ENCODE results near the gene DBNDD1.

Gene DBNDD1

GRCh38 chr16:90020260-90020837, 1.1 kb upstream of the DBNDD1 start:
- TF ChIP-seq, protein P1, sequence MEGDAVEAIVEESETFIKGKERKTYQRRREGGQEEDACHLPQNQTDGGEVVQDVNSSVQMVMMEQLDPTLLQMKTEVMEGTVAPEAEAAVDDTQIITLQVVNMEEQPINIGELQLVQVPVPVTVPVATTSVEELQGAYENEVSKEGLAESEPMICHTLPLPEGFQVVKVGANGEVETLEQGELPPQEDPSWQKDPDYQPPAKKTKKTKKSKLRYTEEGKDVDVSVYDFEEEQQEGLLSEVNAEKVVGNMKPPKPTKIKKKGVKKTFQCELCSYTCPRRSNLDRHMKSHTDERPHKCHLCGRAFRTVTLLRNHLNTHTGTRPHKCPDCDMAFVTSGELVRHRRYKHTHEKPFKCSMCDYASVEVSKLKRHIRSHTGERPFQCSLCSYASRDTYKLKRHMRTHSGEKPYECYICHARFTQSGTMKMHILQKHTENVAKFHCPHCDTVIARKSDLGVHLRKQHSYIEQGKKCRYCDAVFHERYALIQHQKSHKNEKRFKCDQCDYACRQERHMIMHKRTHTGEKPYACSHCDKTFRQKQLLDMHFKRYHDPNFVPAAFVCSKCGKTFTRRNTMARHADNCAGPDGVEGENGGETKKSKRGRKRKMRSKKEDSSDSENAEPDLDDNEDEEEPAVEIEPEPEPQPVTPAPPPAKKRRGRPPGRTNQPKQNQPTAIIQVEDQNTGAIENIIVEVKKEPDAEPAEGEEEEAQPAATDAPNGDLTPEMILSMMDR (conservative IDR thresholded peaks at IDR 0.05; ENCODE audit: low read depth, low read length): no peak
- DNase-seq (ENCODE audit: low read depth): peak; percentile 26
- H3K4me3 ChIP-seq (ENCODE audit: low read depth, low read length): no peak overlapping the region

DNA sequence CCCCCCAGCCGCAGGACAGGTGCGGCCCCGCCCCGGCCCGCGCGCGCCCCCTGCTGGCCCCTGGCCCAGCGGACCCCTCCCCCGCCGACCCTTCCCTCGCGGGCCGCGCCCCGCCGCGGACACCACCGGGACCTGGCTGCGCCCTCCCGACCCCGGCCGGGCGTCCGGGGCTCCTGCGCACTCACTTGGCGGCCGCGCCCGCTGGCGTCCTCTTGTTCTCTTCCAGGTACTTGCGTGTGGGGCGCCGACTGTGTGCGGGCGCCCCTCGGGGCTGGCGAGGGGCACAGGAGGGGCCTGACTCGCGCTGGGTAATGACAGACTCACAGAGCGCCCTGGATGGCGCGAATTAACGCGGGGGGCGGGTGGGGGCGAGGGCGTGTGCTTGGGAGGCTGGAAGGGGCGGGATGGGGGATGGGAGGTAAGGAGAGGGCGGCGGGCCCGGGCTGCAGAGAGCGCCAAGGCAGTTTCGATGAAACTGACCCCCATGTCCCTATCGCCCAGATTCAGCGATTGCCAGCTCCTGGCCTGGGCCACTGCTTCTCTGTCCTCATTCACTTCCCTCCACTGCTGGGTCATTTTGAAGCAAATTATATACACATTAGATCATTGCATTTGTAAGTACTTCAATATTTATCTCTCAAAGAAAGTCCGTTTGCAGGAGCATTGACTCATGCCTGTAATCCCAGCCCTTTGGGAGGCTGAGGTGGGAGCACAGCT, 445 bp upstream of the DBNDD1 start:
- TF ChIP-seq, protein P1 (conservative IDR thresholded peaks at IDR 0.05; ENCODE audit: low read depth, low read length): peak; percentile 7
- peak overlapping the region; percentile 58 for H3K4me3 ChIP-seq (ENCODE audit: low read depth, low read length)
- peak; percentile 75 for DNase-seq (ENCODE audit: low read depth)

GRCh38 chr16:90018297-90018651, 982 bp downstream of the DBNDD1 start:
- DNase-seq (ENCODE audit: low read depth): no peak
- H3K4me3 ChIP-seq (ENCODE audit: low read depth, low read length): peak overlapping the region; percentile 58
- TF ChIP-seq, protein P1 (conservative IDR thresholded peaks at IDR 0.05; ENCODE audit: low read depth, low read length): no peak

GRCh38 chr16:90016339-90016950, 2.8 kb downstream of the DBNDD1 start:
- H3K4me3 ChIP-seq (ENCODE audit: low read depth, low read length): no peak overlapping the region
- DNase-seq (ENCODE audit: low read depth): no peak
- TF ChIP-seq, protein P1 (conservative IDR thresholded peaks at IDR 0.05; ENCODE audit: low read depth, low read length): no peak

DNA sequence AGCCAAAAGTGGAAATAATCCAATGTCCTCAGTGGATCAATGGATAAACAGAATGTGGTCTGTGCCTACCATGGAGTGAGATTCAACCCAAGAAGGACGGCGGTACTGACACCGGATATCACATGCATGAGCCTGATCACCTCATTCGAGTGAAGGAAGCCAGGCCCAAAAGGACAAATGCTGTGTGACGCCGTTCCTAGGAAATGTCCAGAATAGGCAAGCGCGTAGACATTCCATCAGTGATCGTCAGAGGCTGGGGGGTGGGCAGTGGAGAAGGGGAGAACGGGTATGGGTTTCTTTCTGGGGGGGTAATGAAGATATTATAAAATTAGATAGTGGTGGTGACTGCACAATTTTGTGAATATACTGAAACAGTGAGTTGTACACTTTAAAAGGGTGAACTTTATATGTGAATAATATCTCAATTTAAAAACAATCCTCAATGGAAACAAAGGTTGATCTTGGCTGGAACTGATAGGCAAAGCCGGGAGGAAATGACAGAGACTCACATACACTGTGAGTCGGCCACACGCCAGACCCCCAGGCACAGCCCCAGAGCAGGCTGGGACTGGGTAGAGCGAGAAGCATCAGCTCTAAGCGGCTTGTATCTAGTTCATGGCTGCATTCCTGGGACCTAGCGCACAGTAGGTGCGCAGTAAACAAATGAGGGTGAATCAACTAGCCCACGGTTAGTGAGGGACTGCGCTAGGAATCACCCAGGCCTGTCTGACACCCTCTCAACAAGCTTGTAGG, 3.5 kb downstream of the DBNDD1 start:
- no peak overlapping the region for H3K4me3 ChIP-seq (ENCODE audit: low read depth, low read length)
- DNase-seq (ENCODE audit: low read depth): no peak
- TF ChIP-seq, protein P1 (conservative IDR thresholded peaks at IDR 0.05; ENCODE audit: low read depth, low read length): no peak

DNA sequence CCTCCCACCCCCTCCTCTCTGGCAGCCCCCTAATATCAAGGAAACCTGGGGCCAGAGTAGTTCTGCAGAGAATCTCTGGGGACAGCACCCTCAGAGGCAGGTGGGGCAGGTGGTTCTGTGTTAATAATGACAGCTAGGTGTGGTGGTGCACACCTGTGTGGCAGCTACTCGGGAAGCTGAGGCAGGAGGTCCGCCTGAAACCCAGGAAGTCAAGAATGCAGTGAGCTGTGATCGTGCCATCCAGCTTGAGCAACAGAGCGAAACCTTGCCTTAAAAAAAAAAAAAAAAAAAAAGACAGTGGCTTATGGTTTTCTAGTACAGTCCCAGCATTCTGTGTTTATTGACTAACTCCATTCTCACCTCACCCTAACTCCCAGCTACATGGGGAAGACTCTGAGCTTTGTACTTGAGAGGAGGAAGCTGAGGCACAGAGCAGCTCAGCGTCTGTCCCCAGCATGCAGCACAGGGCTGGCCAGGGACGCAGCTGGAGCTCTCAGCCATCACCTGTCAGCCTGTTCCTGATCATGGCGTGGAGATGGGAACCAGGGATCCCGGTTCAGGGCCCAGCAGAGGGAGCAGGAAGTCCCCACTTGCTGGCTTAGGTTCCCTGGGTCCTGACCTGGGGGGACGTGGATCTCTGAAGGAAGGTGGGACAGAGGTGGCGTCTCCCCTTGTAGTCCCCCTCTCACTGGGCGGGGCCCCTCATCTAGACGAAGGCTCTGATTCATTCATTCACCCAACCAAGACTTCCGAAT, 6.1 kb downstream of the DBNDD1 start:
- no peak overlapping the region for H3K4me3 ChIP-seq (ENCODE audit: low read depth, low read length)
- no peak for DNase-seq (ENCODE audit: low read depth)
- TF ChIP-seq, protein P1 (conservative IDR thresholded peaks at IDR 0.05; ENCODE audit: low read depth, low read length): no peak
